ENCODE data around the gene ABCC4.

DNA sequence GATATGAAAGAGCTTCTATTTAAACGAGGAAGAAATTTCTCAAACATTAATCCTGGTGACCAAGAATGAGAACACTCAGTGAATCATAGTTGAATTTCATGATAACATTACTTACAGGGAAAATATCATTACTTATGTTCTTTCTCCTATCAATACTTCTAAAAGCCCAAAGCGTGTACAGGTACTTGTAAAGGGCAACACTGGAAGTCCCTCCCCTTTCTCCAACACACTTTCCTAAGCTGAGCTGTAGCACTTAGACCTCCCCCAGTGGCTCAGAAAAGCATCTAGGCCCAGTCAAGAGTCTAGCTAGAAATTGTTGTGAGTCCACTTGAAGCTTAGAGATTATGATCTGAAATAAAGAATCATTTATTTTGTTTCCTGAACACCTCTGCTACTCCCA, 150.7 kb downstream of the ABCC4 start:
- TF ChIP-seq, protein P1, sequence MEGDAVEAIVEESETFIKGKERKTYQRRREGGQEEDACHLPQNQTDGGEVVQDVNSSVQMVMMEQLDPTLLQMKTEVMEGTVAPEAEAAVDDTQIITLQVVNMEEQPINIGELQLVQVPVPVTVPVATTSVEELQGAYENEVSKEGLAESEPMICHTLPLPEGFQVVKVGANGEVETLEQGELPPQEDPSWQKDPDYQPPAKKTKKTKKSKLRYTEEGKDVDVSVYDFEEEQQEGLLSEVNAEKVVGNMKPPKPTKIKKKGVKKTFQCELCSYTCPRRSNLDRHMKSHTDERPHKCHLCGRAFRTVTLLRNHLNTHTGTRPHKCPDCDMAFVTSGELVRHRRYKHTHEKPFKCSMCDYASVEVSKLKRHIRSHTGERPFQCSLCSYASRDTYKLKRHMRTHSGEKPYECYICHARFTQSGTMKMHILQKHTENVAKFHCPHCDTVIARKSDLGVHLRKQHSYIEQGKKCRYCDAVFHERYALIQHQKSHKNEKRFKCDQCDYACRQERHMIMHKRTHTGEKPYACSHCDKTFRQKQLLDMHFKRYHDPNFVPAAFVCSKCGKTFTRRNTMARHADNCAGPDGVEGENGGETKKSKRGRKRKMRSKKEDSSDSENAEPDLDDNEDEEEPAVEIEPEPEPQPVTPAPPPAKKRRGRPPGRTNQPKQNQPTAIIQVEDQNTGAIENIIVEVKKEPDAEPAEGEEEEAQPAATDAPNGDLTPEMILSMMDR (IDR thresholded peaks at IDR 0.05; ENCODE audit: low read depth, low read length): no peak
- no peak for TF ChIP-seq EZH2phosphoT487 (IDR thresholded peaks at IDR 0.05; ENCODE audit: low read depth)
